Effector memory CD8-positive, alpha-beta T cell (primary cell): ENCODE results near the gene FXYD7.

Experiments used
- ATAC-seq: fragments of 150-1000 bp; cut with Tn5 transposase; replicated peaks from 2 replicates; pipeline ENCODE4 v1.10.0; 2021; ENCODE audit warnings: mild to moderate bottlenecking, moderate library complexity
- DNase-seq, 3 experiments: peaks; one replicate each; pipeline ENCODE4 v3.0.0; 2021
- H3K27ac Mint-ChIP-seq, 2 donors: one replicate each; pipeline ENCODE4 v1.8.0; 2022; ENCODE audit warnings: mild to moderate bottlenecking in 2 of 2, mixed read lengths in 2 of 2, moderate library complexity in 2 of 2
- H3K27me3 Mint-ChIP-seq, 2 donors: one replicate each; pipeline ENCODE4 v1.8.0; 2022; ENCODE audit warnings: mixed read lengths in 2 of 2
- H3K36me3 Mint-ChIP-seq: one replicate; pipeline ENCODE4 v1.8.0; 2022; ENCODE audit warnings: mild to moderate bottlenecking, moderate library complexity, mixed read lengths; ENCODE audit not compliant: insufficient read depth
- H3K4me1 Mint-ChIP-seq, 2 donors: one replicate each; pipeline ENCODE4 v1.8.0; 2022; ENCODE audit warnings: low read depth in 2 of 2, mixed read lengths in 2 of 2
- H3K4me3 Mint-ChIP-seq, 2 donors: one replicate each; pipeline ENCODE4 v1.8.0; 2022; ENCODE audit warnings: mild to moderate bottlenecking in 2 of 2, mixed read lengths in 2 of 2, moderate library complexity in 2 of 2
- H3K9me3 Mint-ChIP-seq, 2 donors: one replicate each; pipeline ENCODE4 v1.8.0; 2022; ENCODE audit warnings: mixed read lengths in 2 of 2

FXYD7 gene

DNA sequence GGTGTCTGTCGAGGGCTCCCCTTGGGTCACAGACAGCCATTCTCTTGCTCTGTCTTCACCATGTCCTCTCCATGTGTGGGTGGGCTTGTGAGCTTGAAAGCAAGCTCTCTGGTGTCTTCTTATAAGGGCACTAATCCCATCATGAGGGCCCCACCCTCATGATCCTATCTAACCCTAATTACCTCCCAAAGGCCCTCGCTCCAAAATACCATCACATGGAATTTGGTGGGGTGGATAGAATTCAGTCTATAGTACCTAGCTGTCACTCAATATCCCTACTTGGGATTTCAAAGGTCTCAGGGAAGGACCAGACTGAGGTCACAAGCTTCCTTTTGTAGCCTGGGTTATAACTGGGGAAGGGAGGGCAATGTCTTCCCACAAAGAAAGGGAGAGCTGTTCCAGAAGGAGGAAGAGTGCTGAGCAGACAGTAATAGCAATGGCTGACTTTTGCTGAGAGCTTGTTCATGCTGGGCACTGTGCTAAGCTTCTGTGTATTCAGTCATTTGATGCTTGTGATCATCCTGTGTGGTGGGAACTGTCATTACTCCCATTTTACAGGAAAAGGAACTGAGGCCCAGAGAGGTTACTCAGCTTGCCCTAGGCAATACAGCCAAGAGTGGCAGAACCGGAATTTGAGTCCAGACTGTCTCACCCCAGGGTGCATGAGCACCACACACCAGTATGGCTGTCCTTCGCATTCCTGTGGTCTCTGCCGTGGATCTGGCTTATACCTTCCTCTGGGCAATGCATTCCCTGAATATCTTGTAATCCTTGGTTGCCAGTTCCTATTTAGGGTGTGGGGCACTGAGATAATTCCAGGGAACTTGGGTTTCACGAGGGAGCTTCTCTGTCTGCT is 19.6 kb downstream of the FXYD7 start:
- Mint-ChIP-seq H3K4me3 (no peak overlapping the region), H3K27ac (peak overlapping the region; percentile 74 to 80), H3K36me3 (peaks cover 89% of the 10 kb centered on the region), H3K9me3 (peaks cover 6 to 11% of the 10 kb centered on the region in 2 donors), H3K4me1 (peaks cover 18 to 27% of the 10 kb centered on the region in 2 donors), H3K27me3 (no peaks in the 10 kb centered on the region)
- ATAC-seq (no peak), DNase-seq (no peak)

- ATAC-seq (no peak), DNase-seq (no peak)
- H3K4me1 Mint-ChIP-seq, result peaks cover 15 to 26% of the 10 kb centered on the region in 2 donors
- H3K4me3 Mint-ChIP-seq, result no peak overlapping the region
- peaks cover 6 to 11% of the 10 kb centered on the region in 2 donors for H3K9me3 Mint-ChIP-seq
- H3K27me3 Mint-ChIP-seq, result no peaks in the 10 kb centered on the region
- H3K36me3 Mint-ChIP-seq, result peaks cover 89% of the 10 kb centered on the region
- peak overlapping the region; percentile 24 to 81 for H3K27ac Mint-ChIP-seq
Observed at GRCh38 chr19:35164418-35164817, 21.4 kb downstream of the FXYD7 start.

DNA sequence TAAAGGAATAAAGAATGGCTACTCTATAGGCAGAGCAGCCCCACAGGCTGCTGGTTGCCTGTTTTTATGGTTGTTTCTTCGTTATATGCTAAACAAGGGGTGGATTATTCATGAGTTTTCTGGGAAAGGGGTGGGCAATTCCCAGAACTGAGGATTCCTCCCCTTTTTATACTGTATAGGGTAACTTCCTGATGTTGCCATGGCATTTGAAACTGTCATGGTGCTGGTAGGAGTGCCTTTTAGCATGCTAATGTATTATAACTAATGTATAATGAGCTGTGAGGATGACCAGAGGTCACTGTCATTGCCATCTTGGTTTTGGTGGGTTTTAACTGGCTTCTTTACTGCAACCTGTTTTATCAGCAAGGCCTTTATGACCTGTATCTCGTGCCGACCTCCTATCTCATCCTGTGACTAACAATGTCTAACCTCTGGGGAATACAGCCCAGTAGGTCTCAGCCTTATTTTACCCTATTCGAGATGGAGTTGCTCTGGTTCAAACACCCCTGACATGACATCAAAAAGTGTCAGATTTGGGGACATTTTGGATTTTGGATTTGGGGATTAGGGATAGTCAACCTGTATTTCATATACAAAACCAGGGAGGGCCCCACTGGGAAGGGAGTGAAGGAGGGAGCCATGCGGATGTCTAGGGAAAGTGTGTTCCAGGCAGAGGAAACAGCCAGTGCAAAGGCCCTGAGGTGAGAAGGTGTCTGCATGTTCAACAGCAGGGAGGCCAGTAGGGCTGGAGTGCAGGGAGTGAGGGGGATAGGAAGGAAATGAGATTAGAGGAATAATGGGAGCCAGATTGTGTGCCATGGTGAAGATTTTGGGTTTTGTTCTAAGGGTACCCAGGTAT is 22.4 kb downstream of the FXYD7 start:
- Mint-ChIP-seq H3K27ac (peak overlapping the region; percentile 18 to 28), H3K9me3 (peaks cover 6 to 11% of the 10 kb centered on the region in 2 donors), H3K4me1 (peaks cover 15 to 26% of the 10 kb centered on the region in 2 donors), H3K36me3 (peaks cover 85% of the 10 kb centered on the region), H3K27me3 (no peaks in the 10 kb centered on the region), H3K4me3 (no peak overlapping the region)
- DNase-seq (no peak), ATAC-seq (no peak)

GRCh38 chr19:35166100-35167063 is 23.3 kb downstream of the FXYD7 start:
- Mint-ChIP-seq H3K4me3 (no peak overlapping the region), H3K36me3 (peaks cover 81% of the 10 kb centered on the region)
- ATAC-seq, result no peak

DNA sequence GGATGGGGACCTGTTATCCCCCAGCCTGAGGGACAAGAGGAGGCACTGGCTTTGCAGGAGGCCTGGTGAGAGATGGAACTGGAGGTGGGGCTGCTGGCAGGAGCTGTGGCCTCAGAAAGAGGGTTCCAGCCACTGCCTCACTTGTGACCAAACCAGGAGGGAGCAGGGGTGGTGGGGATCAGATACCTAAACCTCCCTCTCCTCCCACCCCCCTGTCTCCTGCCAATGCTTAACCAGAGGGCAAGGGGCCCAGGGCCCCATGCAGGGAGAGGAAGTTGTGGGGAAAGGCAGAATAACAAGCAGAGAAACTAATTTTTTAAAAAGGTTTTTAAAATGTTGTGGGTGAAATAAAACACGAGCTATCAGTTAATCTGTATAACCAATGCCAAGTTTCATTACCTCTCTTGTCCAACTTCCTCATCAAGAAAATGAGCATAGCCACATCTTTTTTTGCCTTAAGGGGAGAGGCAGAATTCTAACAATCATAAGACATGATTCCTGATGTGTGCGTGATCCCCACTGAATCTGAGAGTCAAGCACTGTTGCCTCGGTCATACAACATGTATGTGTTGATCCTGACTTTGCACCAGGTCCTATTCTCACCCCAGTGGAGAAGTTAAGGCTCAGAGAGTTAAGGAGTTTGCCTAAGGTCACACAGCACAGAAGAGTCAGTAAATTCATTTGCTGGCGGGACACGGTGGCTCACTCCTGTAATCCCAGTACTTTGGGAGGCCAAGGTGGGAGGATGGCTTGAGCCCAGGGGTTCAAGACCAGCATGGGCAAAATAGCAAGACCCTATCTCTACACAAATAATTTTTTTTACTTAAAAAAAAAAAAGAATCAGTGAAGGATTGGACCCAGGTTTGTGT is 24.4 kb downstream of the FXYD7 start:
- Mint-ChIP-seq H3K27me3 (no peaks in the 10 kb centered on the region), H3K4me1 (peaks cover 15 to 26% of the 10 kb centered on the region in 2 donors), H3K27ac (peak overlapping the region; percentile 85 to 90), H3K4me3 (no peak overlapping the region), H3K36me3 (peaks cover 73% of the 10 kb centered on the region), H3K9me3 (peaks cover under 1 to 11% of the 10 kb centered on the region in 2 donors)
- DNase-seq (no peak), ATAC-seq (peak; percentile 27)

More at GRCh38 chr19:35166100-35167063, 23.3 kb downstream of the FXYD7 start:
- Mint-ChIP-seq H3K9me3 (peaks cover 6 to 11% of the 10 kb centered on the region in 2 donors), H3K27ac (peak overlapping the region in 1 of 2 donors; percentile 90), H3K4me1 (peaks cover 15 to 25% of the 10 kb centered on the region in 2 donors), H3K27me3 (no peaks in the 10 kb centered on the region)
- DNase-seq, result no peak

GRCh38 chr19:35168196-35168595 is 25.1 kb downstream of the FXYD7 start:
- no peak for ATAC-seq
- no peak overlapping the region for H3K4me3 Mint-ChIP-seq
- H3K4me1 Mint-ChIP-seq, result peaks cover 12 to 26% of the 10 kb centered on the region in 2 donors

DNA sequence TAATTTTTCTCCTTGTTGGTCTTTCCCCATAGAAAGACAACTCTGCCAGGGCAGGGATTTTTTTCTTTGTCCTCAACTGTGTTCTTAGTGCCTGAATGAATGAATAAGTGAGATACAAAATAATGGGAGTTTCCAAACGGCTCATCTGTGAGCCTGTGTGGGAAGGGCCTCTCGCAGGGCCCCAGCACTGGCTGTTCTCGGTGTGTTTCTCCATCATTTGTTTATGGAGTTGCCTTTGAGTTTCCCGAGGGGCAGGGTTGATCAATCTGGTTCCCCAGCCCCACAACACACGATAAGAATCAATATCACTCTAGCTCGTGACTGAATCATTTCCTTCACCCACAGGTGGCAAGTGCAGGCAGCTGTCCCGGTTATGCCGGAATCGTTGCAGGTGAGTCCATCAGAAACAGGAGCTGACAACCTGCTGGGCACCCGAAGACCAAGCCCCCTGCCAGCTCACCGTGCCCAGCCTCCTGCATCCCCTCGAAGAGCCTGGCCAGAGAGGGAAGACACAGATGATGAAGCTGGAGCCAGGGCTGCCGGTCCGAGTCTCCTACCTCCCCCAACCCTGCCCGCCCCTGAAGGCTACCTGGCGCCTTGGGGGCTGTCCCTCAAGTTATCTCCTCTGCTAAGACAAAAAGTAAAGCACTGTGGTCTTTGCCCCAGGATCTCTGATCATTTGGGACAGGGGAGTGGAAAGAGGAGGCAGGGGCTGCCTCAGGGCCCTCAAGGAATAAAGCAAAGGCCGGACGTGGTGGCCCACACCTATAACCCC is 26.4 kb downstream of the FXYD7 start:
- ATAC-seq (no peak), DNase-seq (no peak)
- Mint-ChIP-seq H3K9me3 (peaks cover 0 to 11% of the 10 kb centered on the region in 2 donors), H3K27ac (peak overlapping the region; percentile 85 to 90), H3K4me1 (peaks cover 11 to 29% of the 10 kb centered on the region in 2 donors), H3K27me3 (no peaks in the 10 kb centered on the region), H3K4me3 (no peak overlapping the region), H3K36me3 (peaks cover 53% of the 10 kb centered on the region)

More at GRCh38 chr19:35168196-35168595, 25.1 kb downstream of the FXYD7 start:
- Mint-ChIP-seq H3K27ac (peak overlapping the region; percentile 85 to 90), H3K27me3 (no peaks in the 10 kb centered on the region), H3K36me3 (peaks cover 65% of the 10 kb centered on the region), H3K9me3 (peaks cover 0 to 11% of the 10 kb centered on the region in 2 donors)
- no peak for DNase-seq

DNA sequence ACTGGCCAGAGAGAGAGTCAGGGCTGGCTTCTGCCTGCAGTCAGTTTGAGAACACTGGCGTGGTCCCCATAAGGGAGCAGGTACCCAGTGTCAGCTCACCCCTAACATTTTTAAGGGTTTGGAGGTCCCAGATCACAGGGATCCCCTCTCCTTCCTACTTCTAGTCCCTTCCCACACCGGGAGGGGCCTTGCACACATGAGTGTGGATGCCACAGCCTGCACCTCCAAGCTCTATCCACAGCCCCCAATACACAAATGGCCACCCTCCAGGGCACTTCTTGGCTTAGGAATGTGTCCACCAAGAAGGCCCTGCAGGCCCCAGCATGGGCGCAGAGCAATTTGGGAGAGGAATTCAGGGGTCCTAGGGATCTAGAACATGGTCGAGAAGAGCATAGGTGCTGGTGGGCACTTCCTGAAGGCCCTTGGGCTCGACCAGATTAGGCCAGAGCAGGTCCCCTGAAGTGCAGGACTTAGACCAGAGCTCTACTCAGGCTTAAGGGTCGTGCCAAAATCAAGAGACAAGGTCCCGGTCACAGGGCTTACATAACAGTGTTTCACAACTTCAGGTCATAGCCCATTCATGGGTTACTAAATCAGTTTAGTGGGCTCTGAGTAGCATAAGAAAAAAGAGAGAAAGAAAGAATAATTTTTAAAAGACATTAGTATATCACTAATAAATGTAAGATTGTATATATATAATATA is 27.5 kb downstream of the FXYD7 start:
- no peak for DNase-seq

DNA sequence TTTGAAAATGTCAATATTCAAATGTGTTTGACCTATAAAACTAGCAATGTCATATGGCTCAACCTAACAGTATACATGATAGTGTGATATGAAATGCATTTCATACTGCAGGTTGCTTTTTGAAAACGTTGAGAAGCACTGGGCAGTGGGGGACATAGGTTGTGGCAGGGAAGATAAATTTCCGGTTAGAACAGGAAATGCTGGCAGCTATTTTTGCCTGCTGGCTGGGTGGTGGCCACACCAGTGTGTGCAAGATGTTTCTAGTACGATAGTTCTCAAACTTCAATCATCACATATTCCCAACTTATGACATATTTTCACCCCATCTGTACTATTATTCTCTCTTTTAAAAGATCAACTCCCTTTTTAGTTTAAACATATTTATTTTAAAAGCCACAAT is 28.7 kb downstream of the FXYD7 start:
- ATAC-seq, result peak; percentile 43
- peak overlapping the region in 1 of 2 donors; percentile 85 for H3K27ac Mint-ChIP-seq

More for the DNA sequence above, 27.5 kb downstream of the FXYD7 start:
- Mint-ChIP-seq H3K9me3 (peaks cover 0 to 10% of the 10 kb centered on the region in 2 donors), H3K4me3 (no peak overlapping the region), H3K27me3 (no peaks in the 10 kb centered on the region), H3K27ac (peak overlapping the region in 1 of 2 donors; percentile 90), H3K4me1 (peaks cover 11 to 30% of the 10 kb centered on the region in 2 donors), H3K36me3 (peaks cover 45% of the 10 kb centered on the region)
- ATAC-seq, result no peak

DNA sequence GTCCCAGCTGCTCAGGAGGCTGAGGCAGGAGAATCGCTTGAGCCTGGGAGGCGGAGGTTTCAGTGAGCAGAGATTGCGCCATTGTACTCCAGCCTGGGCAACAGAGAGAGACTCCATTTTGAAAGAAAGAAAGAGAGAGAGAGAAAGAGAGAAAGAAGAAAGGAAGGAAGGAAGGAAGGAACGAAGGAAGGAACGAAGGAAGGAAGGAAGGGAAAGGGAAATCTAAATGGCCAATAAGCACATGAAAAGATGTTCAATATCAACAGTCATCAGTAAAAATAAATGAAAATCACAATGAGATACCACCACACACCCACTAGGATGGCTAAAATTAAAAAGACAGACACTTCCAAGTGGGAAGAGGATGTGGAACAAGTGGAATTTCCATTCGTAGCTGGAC is 31.2 kb downstream of the FXYD7 start:
- peaks cover 14% of the 10 kb centered on the region for H3K36me3 Mint-ChIP-seq
- no peaks in the 10 kb centered on the region for H3K27me3 Mint-ChIP-seq
- no peaks in the 10 kb centered on the region for H3K9me3 Mint-ChIP-seq
- no peak overlapping the region for H3K4me3 Mint-ChIP-seq
- ATAC-seq (no peak), DNase-seq (no peak)
- peaks cover 4 to 19% of the 10 kb centered on the region in 2 donors for H3K4me1 Mint-ChIP-seq
- no peak overlapping the region for H3K27ac Mint-ChIP-seq

More for the DNA sequence above, 28.7 kb downstream of the FXYD7 start:
- Mint-ChIP-seq H3K4me1 (peaks cover 11 to 24% of the 10 kb centered on the region in 2 donors), H3K4me3 (peak overlapping the region in 1 of 2 donors; percentile 50), H3K27me3 (no peaks in the 10 kb centered on the region), H3K36me3 (peaks cover 32% of the 10 kb centered on the region), H3K9me3 (no peaks in the 10 kb centered on the region)
- DNase-seq, result no peak

GRCh38 chr19:35176181-35176570 is 33.1 kb downstream of the FXYD7 start:
- no peak for ATAC-seq
- H3K27me3 Mint-ChIP-seq, result no peaks in the 10 kb centered on the region
- no peak overlapping the region for H3K4me3 Mint-ChIP-seq
- H3K36me3 Mint-ChIP-seq, result peaks cover 7% of the 10 kb centered on the region
- no peaks in the 10 kb centered on the region for H3K9me3 Mint-ChIP-seq
- peak overlapping the region in 1 of 2 donors; percentile 85 for H3K27ac Mint-ChIP-seq
- DNase-seq, result no peak
- peaks cover 4 to 22% of the 10 kb centered on the region in 2 donors for H3K4me1 Mint-ChIP-seq
